Activated T-cell treated with anti-CD3 and anti-CD28 coated beads, Interleukin-2, amount 50 U/mL, for 4 hours (primary cell): Measurements from ENCODE around the gene GNL3L. TPM values are rescaled to one million over a fixed set of nuclear protein-coding genes. Genes with fewer than 3 reads are reported as not detected.

Experiments used
- total RNA-seq, 3 donors: library from RNA; stranded (reverse); gene quantifications; one replicate each; pipeline ENCODE4 v1.2.1, GENCODE V29; 2021

GNL3L gene
- total RNA-seq, 3 donors from 2014 or later: 105 to 111 (median 109) TPM

Other genes with a start within 250 kb of the GNL3L start
- under 1 TPM; 0.24 to 0.71 (median 0.35) TPM for gene WNK3, start 172.2 kb upstream of the GNL3L start, total RNA-seq
- gene TSR2, start 89.8 kb upstream of the GNL3L start, total RNA-seq: 10 to 100 TPM; 61.5 to 67.9 (median 64.7) TPM
- gene FGD1, start 34.0 kb upstream of the GNL3L start, total RNA-seq: under 1 TPM; 0.11 to 0.15 (median 0.13) TPM